NOMO-1 treated with dmso at 0.1 percent for 144 hours (cell line): ENCODE measurements around the gene GFAP.

Experiments used
- DNase-seq: peaks from one replicate; lab custom pipeline; 2025; ENCODE audit not compliant: unreplicated experiment; lab: John Stamatoyannopoulos, UW

GFAP gene

DNA sequence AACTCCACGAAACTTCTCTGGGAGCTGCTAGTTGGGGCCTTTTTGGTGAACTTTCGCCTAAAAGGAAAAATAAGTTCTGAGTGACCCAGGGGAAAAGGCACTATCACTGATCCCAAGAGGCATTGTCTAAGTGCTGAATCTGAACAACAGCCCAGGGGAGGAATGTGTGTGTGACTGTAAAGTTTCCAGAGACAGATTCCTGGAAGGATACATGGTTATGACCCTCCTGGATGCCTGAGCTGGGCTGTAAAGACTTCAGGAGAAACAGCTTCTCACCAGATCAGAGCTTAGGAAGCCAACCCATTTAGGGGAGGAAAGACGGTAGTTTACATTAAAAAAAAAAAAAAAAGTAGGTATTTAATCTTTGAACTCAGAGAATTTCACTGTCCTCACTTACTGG, 47.5 kb downstream of the GFAP start:
- DNase-seq: no peak

DNA sequence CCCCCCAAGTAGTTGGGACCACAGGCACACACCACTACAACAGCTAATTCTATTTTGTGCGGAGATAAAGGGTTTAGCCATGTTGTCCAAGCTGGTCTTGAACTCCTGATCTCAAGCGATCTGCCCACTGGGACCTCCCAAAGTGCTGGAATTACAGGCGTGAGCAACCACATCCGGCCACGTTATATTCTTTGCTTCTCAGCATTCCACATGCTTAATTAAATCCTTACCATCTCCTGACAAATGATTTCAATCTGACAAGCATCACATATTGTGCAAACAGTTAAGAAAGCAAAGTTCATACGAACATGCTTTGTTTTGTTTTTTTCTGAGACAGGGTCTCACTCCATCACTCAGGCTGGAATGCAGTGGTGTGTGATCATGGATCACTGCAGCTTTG, 49.4 kb downstream of the GFAP start:
- no peak for DNase-seq

DNA sequence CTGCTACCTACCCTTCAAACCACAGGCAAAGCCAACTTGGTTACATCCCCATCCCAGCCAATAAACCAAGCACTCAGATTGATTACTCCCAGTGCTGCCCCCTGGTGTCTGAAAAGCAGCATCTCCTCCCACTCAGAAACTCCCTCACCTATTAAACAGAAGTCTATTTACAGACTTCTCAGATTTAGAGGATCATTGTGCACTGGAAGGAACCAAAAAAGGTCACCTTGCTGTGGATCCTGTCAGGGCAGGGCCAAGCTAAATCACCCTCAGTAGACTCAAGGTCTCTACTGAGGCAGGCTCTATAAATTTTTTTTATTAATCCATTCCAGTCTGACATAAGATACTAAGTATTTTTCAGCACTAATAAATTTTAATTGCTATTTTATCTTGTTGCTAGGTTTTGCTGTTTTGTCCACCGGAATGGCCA, 50.1 kb downstream of the GFAP start:
- peak; percentile 19 for DNase-seq

DNA sequence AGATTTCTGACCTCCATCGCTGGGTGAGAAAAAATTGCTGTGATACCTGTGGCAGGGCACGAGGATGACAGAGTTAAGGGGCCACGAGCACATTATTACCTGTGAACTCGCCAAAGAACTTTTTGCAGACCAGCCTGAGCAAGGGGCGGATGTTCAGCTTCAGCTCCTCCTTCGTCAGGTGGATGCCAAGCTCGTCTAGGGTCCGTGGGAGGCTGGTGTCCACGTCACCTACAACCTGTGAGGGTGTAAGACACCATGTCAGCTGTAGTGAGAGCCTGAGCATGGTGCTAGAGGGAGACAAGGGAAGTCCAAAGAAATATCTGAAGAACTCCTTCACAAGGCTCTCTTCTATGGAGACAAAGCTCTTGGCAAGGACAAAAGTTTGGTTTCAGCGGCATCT, 50.5 kb downstream of the GFAP start:
- no peak for DNase-seq

DNA sequence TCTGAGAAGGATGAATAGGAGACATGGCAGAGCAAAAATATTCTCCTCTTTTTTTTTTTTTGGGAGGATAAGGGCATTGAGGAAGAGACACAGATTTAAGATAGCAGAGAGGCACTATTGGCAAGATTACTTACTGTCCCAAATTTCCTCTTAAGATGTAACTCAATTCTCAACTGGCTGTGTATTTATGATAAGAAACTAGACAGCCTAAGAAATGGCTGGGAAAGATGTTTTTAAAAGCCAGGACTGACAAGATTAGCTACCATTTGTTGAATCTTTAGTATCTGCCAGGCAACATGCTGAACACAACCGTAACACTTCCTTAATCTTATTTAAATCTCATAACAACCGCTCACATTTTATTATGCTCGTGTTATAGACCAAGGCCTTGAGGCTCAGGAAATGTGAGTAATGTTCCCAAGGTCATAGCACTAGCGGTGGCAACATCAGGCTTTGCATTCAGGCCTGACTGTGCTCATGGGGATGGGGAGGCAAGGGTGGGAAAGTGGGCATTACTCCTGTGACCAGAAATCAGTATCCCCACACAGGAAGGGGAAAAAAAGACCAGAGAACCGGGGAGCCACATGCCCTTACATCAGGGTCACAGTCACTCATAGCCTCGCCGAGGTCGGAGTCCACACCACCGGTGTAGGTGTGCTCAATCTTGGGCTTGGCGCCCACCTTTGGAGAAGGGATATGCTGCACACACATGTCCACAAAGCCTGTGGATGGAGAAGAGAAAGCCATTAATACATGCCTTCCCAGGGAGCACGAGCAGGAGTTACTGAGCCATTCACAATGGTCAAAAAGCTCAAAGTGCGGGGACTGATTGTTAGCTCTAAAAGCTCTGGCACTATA, 52.0 kb downstream of the GFAP start:
- DNase-seq: no peak

DNA sequence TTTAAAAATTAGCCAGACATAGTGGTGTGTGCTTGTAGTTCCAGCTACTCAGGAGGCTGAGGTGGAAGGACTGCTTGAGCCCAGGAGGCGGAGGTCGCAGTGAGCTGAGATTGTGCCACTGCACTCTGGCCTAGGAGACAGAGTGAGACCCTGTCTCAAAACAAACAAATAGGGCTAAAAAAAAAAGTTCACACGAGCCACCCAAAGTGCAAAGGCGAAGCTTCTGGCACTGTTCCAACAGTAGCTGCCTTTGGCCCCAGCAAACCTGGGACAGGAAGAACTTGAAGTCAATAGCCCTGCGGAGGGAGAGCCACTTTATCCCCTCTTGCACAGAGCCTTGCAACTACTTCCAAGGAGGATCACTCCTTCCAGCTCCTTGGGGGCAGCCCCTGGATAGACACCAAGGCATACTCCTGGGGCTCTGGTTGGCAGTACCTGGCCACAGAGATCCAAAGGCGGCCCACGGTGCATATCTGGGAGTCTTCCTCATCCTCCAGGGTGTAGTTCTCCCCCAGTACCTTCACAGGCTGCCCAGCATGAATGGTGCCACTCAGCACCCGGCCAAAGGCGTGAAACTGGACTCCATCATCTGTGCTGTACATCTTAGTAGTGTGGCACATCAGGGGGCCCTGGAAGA, 52.9 kb downstream of the GFAP start:
- DNase-seq: no peak

DNA sequence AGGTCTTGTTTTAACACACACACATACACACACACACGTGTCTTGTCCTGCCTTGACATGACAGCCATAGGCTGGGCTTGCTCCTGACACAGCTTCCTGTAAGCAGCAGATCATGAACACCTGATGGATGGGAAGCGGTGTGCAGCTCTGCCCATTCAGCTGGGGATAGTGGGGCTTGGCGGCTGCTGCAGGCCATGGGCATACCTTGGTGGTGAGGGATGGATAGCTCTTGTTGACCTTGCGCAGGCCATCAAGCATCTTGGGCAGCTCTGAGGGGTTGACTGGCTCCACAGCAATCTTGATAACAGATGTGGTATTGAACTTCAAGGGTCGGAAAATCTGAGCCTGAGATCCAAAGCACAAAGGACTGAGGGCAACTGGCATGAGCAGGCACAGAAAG, 55.6 kb downstream of the GFAP start:
- no peak for DNase-seq

DNA sequence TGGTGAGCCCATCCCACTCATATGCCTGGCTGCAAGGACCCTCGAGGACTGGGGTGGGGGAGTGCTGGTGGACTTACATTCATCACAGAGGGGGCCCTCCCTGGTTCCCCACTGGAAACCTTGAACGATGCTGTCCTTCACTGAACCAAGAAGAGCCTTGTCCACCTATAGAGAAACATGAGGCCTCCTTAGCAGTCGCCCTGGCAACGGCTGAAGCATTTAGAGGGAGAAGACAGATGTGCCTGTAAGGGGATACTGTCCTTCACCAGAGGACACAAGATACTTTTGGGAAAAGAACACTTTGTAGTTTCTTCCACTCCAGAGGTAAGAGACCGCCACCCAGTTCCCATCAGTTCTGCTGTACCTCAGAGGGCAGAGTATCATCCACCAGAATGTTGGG, 61.1 kb downstream of the GFAP start:
- DNase-seq: no peak
